Activated CD4-positive, alpha-beta T cell treated with anti-CD3 and anti-CD28 coated beads for 4 hours (primary cell): ENCODE measurements around the gene CCDC7.
A peak's percentile ranks its signal among the peaks of the same experiment; 100 is the strongest.
"Not testable (repeated sequence)": the region's sequence is repeated elsewhere in the genome, so short reads cannot be mapped to it uniquely, and the experiment has no call there.

Experiments used
- DNase-seq, 2 donors: peaks; one replicate each; pipeline ENCODE4 v3.0.0-alpha.2; 2020

CCDC7 gene

GRCh38 chr10:32459051-32459698 is 13.2 kb downstream of the CCDC7 start:
- DNase-seq: peak; percentile 21 to 35

- no peak for DNase-seq
Measured at GRCh38 chr10:32461203-32461602, 15.3 kb downstream of the CCDC7 start.

- no peak for DNase-seq
Measured at GRCh38 chr10:32471232-32471631, 25.3 kb downstream of the CCDC7 start.

DNA sequence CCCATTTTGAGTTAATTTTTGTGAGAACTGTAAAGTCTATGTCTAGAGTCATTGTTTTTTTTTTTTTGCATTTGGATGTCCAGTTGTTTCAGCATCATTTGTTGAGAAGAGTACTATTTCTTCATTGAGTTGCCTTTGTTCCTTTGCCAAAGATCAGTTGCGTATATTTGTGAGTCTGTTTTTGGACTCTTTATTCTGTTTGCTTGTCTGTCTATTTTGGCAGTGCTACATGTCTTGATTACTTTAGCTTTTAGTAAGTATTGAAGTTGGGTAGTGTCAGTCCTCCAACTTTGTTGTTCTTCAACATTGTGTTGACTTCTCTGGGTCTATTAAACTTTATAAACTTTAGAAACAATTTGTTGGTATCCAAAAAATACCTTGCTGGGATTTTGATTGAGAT is 31.6 kb downstream of the CCDC7 start:
- DNase-seq: no peak

DNA sequence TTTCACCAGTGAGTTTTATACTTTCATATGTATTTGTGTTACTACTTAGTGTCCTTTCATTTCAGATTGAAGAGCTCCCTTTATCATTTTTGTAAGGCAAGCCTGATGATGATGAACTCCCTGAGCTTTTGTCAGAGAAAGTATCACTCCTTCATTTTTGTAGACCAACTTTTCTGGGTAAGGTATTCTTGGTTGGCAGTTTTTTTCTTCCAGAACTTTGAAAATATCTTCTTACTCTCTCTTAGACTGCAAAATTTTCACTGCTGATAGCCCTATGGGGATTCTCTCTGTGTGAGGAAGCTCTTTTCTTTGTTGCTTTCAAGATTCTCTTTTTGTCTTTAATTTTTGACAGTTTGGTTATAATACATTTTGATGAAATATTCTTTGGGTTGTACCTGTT is 35.7 kb downstream of the CCDC7 start:
- DNase-seq: no peak

GRCh38 chr10:32483019-32483502 is 37.1 kb downstream of the CCDC7 start:
- DNase-seq: not testable (repeated sequence)

- DNase-seq: not testable (repeated sequence)
Measured at GRCh38 chr10:32488038-32488437, 42.1 kb downstream of the CCDC7 start.

GRCh38 chr10:32489158-32489557 is 43.2 kb downstream of the CCDC7 start:
- DNase-seq: no peak

DNA sequence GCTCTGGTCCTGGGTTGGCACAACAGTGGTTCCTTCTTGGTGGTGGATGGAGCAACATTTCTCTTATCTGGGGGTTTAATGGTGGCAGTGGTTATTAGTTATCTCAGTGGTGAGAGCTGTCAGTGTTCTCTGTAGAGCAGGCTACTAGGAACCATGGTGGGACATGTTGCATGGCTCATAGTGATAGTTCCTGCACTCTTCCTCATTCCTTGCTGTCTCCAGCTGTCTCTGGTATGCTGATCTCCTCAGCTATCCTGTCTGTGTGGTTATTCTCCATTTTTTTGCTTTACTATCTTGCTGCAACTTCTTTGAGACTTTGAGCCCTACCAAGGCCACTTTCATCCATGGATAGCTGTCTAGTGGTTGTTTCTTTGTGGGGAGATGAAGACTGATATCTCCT is 44.0 kb downstream of the CCDC7 start:
- no peak for DNase-seq

DNA sequence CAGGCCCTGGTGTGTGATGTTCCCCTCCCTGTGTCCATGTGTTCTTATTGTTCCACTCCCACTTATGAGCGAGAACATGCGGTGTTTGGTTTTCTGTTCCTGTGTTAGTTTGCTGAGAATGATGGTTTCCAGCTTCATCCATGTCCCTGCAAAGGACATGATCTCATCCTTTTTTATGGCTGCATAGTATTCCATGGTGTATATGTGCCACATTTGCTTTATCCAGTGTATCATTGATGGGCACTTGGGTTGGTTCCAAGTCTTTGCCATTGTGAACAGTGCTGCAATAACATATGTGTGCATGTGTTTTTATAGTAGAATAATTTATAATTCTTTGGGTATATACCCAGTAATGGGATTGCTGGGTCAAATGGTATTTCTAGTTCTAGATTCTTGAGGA is 48.6 kb downstream of the CCDC7 start:
- DNase-seq: not testable (repeated sequence)

DNA sequence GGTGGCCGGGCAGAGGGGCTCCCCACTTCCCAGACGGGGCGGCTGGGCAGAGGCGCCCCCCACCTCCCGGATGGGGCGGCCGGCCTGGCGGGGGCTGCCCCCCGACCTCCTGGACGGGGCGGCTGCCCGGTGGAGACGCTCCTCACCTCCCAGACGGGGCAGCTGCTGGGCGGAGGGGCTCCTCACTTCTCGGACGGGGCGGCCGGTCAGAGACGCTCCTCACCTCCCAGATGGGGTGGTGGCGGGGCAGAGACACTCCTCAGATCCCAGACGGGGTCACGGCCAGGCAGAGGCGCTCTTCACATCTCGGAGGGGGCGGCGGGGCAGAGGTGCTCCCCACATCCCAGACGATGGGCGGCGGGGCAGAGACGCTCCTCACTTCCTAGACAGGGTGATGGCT is 54.2 kb downstream of the CCDC7 start:
- DNase-seq: not testable (repeated sequence)

DNA sequence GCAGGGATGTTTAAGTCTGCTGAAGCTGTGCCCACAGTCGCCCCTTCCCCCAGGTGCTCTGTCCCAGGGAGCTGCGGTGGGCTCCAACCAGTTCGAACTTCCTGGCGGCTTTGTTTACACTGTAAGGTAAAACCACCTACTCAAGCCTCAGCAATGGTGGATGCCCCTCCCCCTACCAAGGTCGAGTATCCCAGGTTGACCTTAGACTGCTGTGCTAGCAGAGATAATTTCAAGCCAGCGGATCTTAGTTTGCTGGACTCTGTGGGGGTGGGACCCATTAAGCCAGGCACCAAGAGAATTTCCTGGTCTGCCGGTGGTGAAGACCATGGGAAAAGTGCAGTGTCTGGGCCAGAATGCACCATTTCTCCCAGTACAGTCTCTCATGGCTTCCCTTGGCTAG is 56.0 kb downstream of the CCDC7 start:
- no peak for DNase-seq

- DNase-seq: not testable (repeated sequence)
Measured at GRCh38 chr10:32505762-32506420, 60.0 kb downstream of the CCDC7 start.

DNA sequence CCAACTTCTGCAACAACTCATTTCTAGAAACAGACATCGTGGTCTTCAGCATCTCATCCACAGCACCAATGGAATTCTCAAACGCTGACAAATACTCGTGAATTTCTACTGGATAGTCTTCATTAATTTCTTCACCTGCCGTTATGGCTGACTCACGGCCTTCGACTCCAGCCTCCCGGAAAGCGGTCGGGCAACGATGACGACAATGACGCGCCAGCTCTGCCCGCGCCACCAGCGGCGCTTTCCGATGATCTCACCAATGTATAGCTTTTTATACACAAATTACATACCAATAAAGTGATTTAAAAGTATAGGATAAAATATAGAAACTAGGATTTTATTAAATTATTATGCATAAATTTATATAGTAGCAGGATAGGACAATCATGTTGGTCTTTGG is 65.7 kb downstream of the CCDC7 start:
- DNase-seq: no peak

DNA sequence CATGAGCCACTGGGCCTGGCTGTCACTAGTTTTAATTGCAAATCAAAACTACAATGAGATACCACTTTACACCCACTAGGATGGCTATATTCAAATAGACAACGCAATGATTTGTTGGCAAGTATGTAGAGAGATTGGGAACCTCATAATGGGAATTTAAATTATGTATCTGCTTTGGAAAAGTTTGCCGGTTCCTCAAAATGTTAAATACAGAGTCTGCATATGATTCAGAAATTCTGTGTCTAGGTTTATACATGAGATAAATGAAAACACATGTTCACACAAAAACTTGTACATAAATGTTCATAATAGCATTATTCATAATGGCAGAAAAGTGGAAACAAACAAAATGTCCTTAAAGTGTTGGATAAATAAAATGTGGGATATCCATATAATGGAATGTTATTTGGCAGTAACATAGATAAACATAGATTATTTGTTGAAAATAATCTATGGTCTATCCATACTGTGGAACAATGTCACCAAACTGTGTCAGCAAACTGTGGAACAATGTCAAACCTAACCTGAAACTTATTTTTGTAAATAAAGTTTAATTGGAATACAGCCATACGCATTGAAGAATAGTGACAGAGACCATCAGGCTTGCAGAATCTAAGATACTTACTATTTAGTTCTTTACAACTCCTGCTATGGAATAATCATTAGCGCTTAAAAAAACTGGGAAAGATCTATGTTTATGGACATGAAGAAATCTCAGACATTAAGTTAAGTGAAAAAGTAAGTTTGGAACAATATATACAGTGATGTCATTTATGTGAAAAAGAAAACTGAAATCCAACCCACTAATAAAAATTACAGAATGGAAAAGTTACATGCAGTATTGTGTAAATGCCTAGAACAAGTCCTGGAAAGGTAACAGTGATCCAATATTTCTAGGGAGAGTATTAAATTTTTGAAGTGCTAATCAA is 70.9 kb downstream of the CCDC7 start:
- DNase-seq: no peak

- no peak for DNase-seq
Measured at GRCh38 chr10:32530231-32530630, 84.3 kb downstream of the CCDC7 start.

- no peak for DNase-seq
Measured at GRCh38 chr10:32538256-32538655, 92.3 kb downstream of the CCDC7 start.

DNA sequence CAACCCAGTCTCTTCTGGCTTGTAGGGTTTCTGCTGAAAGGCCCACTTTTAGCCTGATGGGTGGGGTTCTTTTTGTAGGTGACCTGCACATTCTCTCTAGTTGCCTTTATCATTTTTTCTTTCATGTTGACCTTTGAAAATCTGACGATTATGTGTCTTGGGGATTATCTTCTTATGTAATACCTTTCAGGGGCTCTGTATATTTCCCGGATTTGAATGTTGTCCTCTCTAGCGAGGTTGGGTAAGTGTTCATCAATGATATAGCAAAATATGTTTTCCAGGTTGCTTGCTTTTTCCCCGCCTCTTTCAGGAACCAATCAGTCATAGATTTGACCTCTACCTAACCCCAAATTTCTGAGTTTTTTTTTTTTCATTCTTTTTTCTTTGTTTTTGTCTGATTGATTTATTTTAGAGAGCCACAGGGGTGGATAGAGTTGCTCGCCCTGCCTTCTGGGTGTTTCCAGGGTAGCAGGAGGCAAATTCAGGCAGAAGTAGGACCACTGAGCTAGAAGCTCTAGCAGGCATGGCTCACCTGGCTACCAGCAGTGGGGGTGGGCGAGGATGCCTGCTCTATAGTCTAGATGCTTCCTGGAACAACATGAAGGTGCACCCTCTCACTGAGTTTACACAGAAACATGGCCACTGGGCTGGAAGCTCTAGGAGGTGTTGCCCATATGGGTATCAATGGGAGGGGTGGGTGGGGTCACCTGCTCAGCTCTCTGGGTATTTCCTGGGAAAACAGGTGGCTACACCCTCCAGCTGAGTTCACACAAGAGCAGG is 94.9 kb downstream of the CCDC7 start:
- DNase-seq: no peak

DNA sequence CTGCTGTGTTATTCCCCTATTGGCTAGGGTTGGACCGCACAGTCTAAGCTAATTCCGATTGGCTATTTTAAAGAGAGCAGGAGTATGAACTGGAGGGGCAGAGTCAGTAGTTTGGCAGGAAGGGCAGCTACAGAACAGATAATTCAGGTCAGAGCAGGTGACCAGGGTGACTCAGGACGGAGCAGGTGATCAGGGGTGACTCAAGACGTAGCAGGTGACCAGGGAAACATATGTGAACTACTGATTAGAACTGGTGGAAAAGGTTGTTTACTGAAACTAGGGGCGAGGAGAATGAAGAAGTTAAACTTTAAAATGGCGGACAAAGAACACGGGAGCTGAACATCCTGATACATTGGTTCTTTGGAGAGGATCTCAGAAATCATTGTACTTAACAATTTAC is 102.3 kb downstream of the CCDC7 start:
- DNase-seq: no peak

DNA sequence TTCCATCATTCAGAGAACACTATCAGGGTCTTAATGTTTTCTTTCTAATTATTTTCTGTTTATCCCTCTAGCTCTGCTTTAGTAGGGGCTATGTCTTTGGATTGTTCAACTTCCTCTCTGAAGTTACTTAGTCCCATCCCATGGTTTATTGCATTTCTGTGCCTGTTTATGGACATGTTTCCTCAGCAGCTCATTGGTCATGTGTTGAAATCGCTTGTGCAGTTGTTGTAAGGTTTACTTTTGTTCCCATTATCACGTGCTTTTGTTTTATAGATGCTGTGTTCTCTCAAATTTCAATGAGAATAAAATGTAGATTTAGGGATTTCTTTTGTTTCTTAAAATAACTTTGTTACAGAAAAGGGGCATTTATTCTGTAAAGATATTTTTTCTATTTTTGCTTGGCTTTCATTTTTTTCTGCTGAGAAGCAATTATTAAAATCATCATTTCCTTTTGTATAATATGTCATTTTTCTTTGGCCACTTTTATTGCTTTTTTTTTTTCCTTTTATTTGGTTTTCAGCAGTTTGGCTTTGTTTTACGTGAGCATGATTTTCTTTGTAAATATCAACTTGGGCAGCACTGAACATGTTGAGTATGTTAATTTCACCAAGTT is 110.9 kb downstream of the CCDC7 start:
- DNase-seq: no peak

GRCh38 chr10:32562695-32563094 is 116.8 kb downstream of the CCDC7 start:
- DNase-seq: not testable (repeated sequence)

DNA sequence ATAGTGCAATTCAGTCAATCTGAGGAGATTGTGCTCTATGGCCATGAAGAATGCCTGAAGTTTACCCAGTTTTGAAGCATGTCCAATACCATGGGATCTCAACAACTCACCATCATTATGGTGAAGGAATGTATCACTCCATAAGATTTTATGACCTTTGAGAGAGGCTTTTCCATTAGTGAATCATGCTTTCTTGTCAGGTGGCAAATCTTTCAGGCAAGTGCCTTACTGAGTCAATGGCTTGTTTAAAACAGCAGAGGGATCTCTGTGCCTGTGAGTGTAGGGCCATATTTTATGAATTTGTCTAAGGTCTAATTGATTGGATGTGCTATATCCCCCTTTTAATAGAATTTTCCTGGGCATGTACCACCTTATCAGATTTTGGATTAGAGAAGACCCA is 131.5 kb downstream of the CCDC7 start:
- DNase-seq: no peak
